Activated gamma-delta T cell treated with anti-CD3 and anti-CD28 coated beads, Interleukin-2, amount 50 U/mL, for 16 hours (primary cell): ENCODE results near the gene ARPC5.
"Not testable (repeated sequence)": the region's sequence is repeated elsewhere in the genome, so short reads cannot be mapped to it uniquely, and the experiment has no call there.

Experiments used
- DNase-seq: peaks from one replicate; pipeline ENCODE4 v3.0.0-alpha.2; 2020; ENCODE audit warnings: low read depth

ARPC5 gene

GRCh38 chr1:183635606-183636333 lies at the start of gene ARPC5:
TSS of gene ARPC5 (minus strand) at chr1:183635783. CDS start at chr1:183635659, 124 bp downstream.
- DNase-seq, result peak; percentile 93

GRCh38 chr1:183685112-183685713 lies 49.6 kb upstream of the ARPC5 start:
- DNase-seq, result no peak

GRCh38 chr1:183679363-183679762 lies 43.8 kb upstream of the ARPC5 start:
- not testable (repeated sequence) for DNase-seq

- DNase-seq, result no peak
These were observed 43.2 kb upstream of the ARPC5 start for GRCh38 chr1:183678819-183679218.

- no peak for DNase-seq
These were observed 41.1 kb upstream of the ARPC5 start for GRCh38 chr1:183676586-183677189.

GRCh38 chr1:183675883-183676585 lies 40.5 kb upstream of the ARPC5 start:
- no peak for DNase-seq

- DNase-seq, result no peak
These were observed 39.8 kb upstream of the ARPC5 start for GRCh38 chr1:183675381-183675780.

GRCh38 chr1:183674886-183675285 lies 39.3 kb upstream of the ARPC5 start:
- no peak for DNase-seq

GRCh38 chr1:183674339-183674738 lies 38.8 kb upstream of the ARPC5 start:
- DNase-seq, result no peak

GRCh38 chr1:183673605-183674323 lies 38.2 kb upstream of the ARPC5 start:
- DNase-seq, result no peak

GRCh38 chr1:183670169-183670568 lies 34.6 kb upstream of the ARPC5 start:
- no peak for DNase-seq

GRCh38 chr1:183656355-183656754 lies 20.8 kb upstream of the ARPC5 start:
- DNase-seq, result no peak

- peak; percentile 56 for DNase-seq
These were observed 20.0 kb upstream of the ARPC5 start for GRCh38 chr1:183655562-183656075.

- DNase-seq, result no peak
These were observed 19.1 kb upstream of the ARPC5 start for GRCh38 chr1:183654706-183655105.

- DNase-seq, result no peak
These were observed 18.4 kb upstream of the ARPC5 start for GRCh38 chr1:183653876-183654451.

GRCh38 chr1:183653462-183653794 lies 17.8 kb upstream of the ARPC5 start:
- DNase-seq, result no peak

GRCh38 chr1:183652547-183653461 lies 17.2 kb upstream of the ARPC5 start, which contains the start of gene APOBEC4:
TSS of gene APOBEC4 (minus strand) at chr1:183653316. CDS start at chr1:183648781, 4,535 bp downstream.
- no peak for DNase-seq

- DNase-seq, result no peak
These were observed 16.5 kb upstream of the ARPC5 start for GRCh38 chr1:183652107-183652506.

- no peak for DNase-seq
These were observed 16.0 kb upstream of the ARPC5 start for GRCh38 chr1:183651612-183652011.

GRCh38 chr1:183648042-183648441 lies 12.5 kb upstream of the ARPC5 start:
- DNase-seq, result no peak
